Measurements from ENCODE around the gene SNPH.
"Not testable (repeated sequence)": the region's sequence is repeated elsewhere in the genome, so short reads cannot be mapped to it uniquely, and the experiment has no call there.

The SNPH gene

GRCh38 chr20:1266167-1266973, at the start of gene SNPH:
TSS of gene SNPH (plus strand) at chr20:1266294. CDS start at chr20:1296240, 29,946 bp downstream.
- Histone ChIP-seq H3K4me3 (ENCODE audit: low read depth in 1 of 2, low read length in 2 of 2) (peak within 1 kb of the TSS; percentile 50 to 85), H3K9me3 (ENCODE audit: control insufficient read depth in 1 of 2, low read length in 2 of 2) (no peaks in the 10 kb centered on the region), H3K36me3 (ENCODE audit: control insufficient read depth in 1 of 2, insufficient read depth in 2 of 2, low read length in 2 of 2) (peaks cover 0 to 2% of the 10 kb centered on the region in 2 donors), H3K4me1 (ENCODE audit: control insufficient read depth in 1 of 2, insufficient read depth in 2 of 2, low read length in 2 of 2) (peaks cover 7 to 19% of the 10 kb centered on the region in 2 donors), H3K27me3 (ENCODE audit: low read depth, low read length) (no peaks in the 10 kb centered on the region), H3K27ac (ENCODE audit: low read length) (no peak within 1 kb of the TSS)

- not testable (repeated sequence) for H3K27me3 ChIP-seq (ENCODE audit: low read depth, low read length); H3K4me1 ChIP-seq (ENCODE audit: control insufficient read depth in 1 of 2, insufficient read depth in 2 of 2, low read length in 2 of 2); H3K9me3 ChIP-seq (ENCODE audit: control insufficient read depth in 1 of 2, low read length in 2 of 2); H3K27ac ChIP-seq (ENCODE audit: low read length); H3K4me3 ChIP-seq (ENCODE audit: low read depth in 1 of 2, low read length in 2 of 2); H3K36me3 ChIP-seq (ENCODE audit: control insufficient read depth in 1 of 2, insufficient read depth in 2 of 2, low read length in 2 of 2)
Measured at GRCh38 chr20:1216527-1217427, 49.3 kb upstream of the SNPH start.

- H3K27ac ChIP-seq (ENCODE audit: low read length); H3K27me3 ChIP-seq (ENCODE audit: low read depth, low read length); H3K36me3 ChIP-seq (ENCODE audit: control insufficient read depth in 1 of 2, insufficient read depth in 2 of 2, low read length in 2 of 2); H3K4me3 ChIP-seq (ENCODE audit: low read depth in 1 of 2, low read length in 2 of 2); H3K9me3 ChIP-seq (ENCODE audit: control insufficient read depth in 1 of 2, low read length in 2 of 2): not testable (repeated sequence)
- H3K4me1 ChIP-seq (ENCODE audit: control insufficient read depth in 1 of 2, insufficient read depth in 2 of 2, low read length in 2 of 2), result peaks cover 0 to 12% of the 10 kb centered on the region in 2 donors
Measured at GRCh38 chr20:1222750-1223149, 43.3 kb upstream of the SNPH start.

- no peaks in the 10 kb centered on the region for H3K36me3 ChIP-seq (ENCODE audit: control insufficient read depth in 1 of 2, insufficient read depth in 2 of 2, low read length in 2 of 2)
- peaks cover 0 to 12% of the 10 kb centered on the region in 2 donors for H3K4me1 ChIP-seq (ENCODE audit: control insufficient read depth in 1 of 2, insufficient read depth in 2 of 2, low read length in 2 of 2)
- H3K9me3 ChIP-seq (ENCODE audit: control insufficient read depth in 1 of 2, low read length in 2 of 2), result no peaks in the 10 kb centered on the region
- H3K27me3 ChIP-seq (ENCODE audit: low read depth, low read length), result peaks cover 6% of the 10 kb centered on the region
- H3K27ac ChIP-seq (ENCODE audit: low read length), result no peak overlapping the region
- H3K4me3 ChIP-seq (ENCODE audit: low read depth in 1 of 2, low read length in 2 of 2), result no peak overlapping the region
Measured at GRCh38 chr20:1224205-1224890, 41.7 kb upstream of the SNPH start.

- Histone ChIP-seq H3K36me3 (ENCODE audit: control insufficient read depth in 1 of 2, insufficient read depth in 2 of 2, low read length in 2 of 2) (no peaks in the 10 kb centered on the region), H3K9me3 (ENCODE audit: control insufficient read depth in 1 of 2, low read length in 2 of 2) (no peaks in the 10 kb centered on the region), H3K4me1 (ENCODE audit: control insufficient read depth in 1 of 2, insufficient read depth in 2 of 2, low read length in 2 of 2) (peaks cover 0 to 12% of the 10 kb centered on the region in 2 donors), H3K4me3 (ENCODE audit: low read depth in 1 of 2, low read length in 2 of 2) (peak overlapping the region in 1 of 2 donors; percentile 50), H3K27ac (ENCODE audit: low read length) (no peak overlapping the region), H3K27me3 (ENCODE audit: low read depth, low read length) (peaks cover 13% of the 10 kb centered on the region)
Measured at GRCh38 chr20:1225263-1225782, 40.8 kb upstream of the SNPH start.

- peaks cover 0 to 12% of the 10 kb centered on the region in 2 donors for H3K4me1 ChIP-seq (ENCODE audit: control insufficient read depth in 1 of 2, insufficient read depth in 2 of 2, low read length in 2 of 2)
- no peaks in the 10 kb centered on the region for H3K36me3 ChIP-seq (ENCODE audit: control insufficient read depth in 1 of 2, insufficient read depth in 2 of 2, low read length in 2 of 2)
- H3K9me3 ChIP-seq (ENCODE audit: control insufficient read depth in 1 of 2, low read length in 2 of 2), result no peaks in the 10 kb centered on the region
- H3K4me3 ChIP-seq (ENCODE audit: low read depth in 1 of 2, low read length in 2 of 2), result peak within 1 kb of the TSS; percentile 56 to 82
- H3K27me3 ChIP-seq (ENCODE audit: low read depth, low read length), result peaks cover 13% of the 10 kb centered on the region
- H3K27ac ChIP-seq (ENCODE audit: low read length), result no peak within 1 kb of the TSS
Measured at GRCh38 chr20:1225783-1226654, 40.1 kb upstream of the SNPH start, which contains the start of gene RAD21L1. TSS of gene RAD21L1 (plus strand) at chr20:1226044. CDS start at chr20:1228454, 2,410 bp downstream.

- Histone ChIP-seq H3K9me3 (ENCODE audit: control insufficient read depth in 1 of 2, low read length in 2 of 2) (no peaks in the 10 kb centered on the region), H3K27me3 (ENCODE audit: low read depth, low read length) (peaks cover 13% of the 10 kb centered on the region), H3K4me3 (ENCODE audit: low read depth in 1 of 2, low read length in 2 of 2) (no peak overlapping the region), H3K27ac (ENCODE audit: low read length) (no peak overlapping the region), H3K36me3 (ENCODE audit: control insufficient read depth in 1 of 2, insufficient read depth in 2 of 2, low read length in 2 of 2) (no peaks in the 10 kb centered on the region), H3K4me1 (ENCODE audit: control insufficient read depth in 1 of 2, insufficient read depth in 2 of 2, low read length in 2 of 2) (peaks cover 0 to 12% of the 10 kb centered on the region in 2 donors)
Measured at GRCh38 chr20:1229541-1229940, 36.6 kb upstream of the SNPH start.

- H3K4me1 ChIP-seq (ENCODE audit: control insufficient read depth in 1 of 2, insufficient read depth in 2 of 2, low read length in 2 of 2), result no peaks in the 10 kb centered on the region
- H3K4me3 ChIP-seq (ENCODE audit: low read depth in 1 of 2, low read length in 2 of 2), result no peak overlapping the region
- no peaks in the 10 kb centered on the region for H3K9me3 ChIP-seq (ENCODE audit: control insufficient read depth in 1 of 2, low read length in 2 of 2)
- H3K27me3 ChIP-seq (ENCODE audit: low read depth, low read length), result peaks cover 13% of the 10 kb centered on the region
- H3K36me3 ChIP-seq (ENCODE audit: control insufficient read depth in 1 of 2, insufficient read depth in 2 of 2, low read length in 2 of 2), result no peaks in the 10 kb centered on the region
- no peak overlapping the region for H3K27ac ChIP-seq (ENCODE audit: low read length)
Measured at GRCh38 chr20:1232286-1233111, 33.6 kb upstream of the SNPH start.

- H3K4me3 ChIP-seq (ENCODE audit: low read depth in 1 of 2, low read length in 2 of 2), result no peak overlapping the region
- H3K27me3 ChIP-seq (ENCODE audit: low read depth, low read length), result peaks cover 4% of the 10 kb centered on the region
- H3K9me3 ChIP-seq (ENCODE audit: control insufficient read depth in 1 of 2, low read length in 2 of 2), result no peaks in the 10 kb centered on the region
- H3K36me3 ChIP-seq (ENCODE audit: control insufficient read depth in 1 of 2, insufficient read depth in 2 of 2, low read length in 2 of 2), result no peaks in the 10 kb centered on the region
- H3K4me1 ChIP-seq (ENCODE audit: control insufficient read depth in 1 of 2, insufficient read depth in 2 of 2, low read length in 2 of 2), result no peaks in the 10 kb centered on the region
- no peak overlapping the region for H3K27ac ChIP-seq (ENCODE audit: low read length)
Measured at GRCh38 chr20:1240549-1240948, 25.5 kb upstream of the SNPH start.

- Histone ChIP-seq H3K27ac (ENCODE audit: low read length) (no peak overlapping the region), H3K9me3 (ENCODE audit: control insufficient read depth in 1 of 2, low read length in 2 of 2) (no peaks in the 10 kb centered on the region), H3K36me3 (ENCODE audit: control insufficient read depth in 1 of 2, insufficient read depth in 2 of 2, low read length in 2 of 2) (no peaks in the 10 kb centered on the region), H3K4me3 (ENCODE audit: low read depth in 1 of 2, low read length in 2 of 2) (no peak overlapping the region), H3K4me1 (ENCODE audit: control insufficient read depth in 1 of 2, insufficient read depth in 2 of 2, low read length in 2 of 2) (no peaks in the 10 kb centered on the region), H3K27me3 (ENCODE audit: low read depth, low read length) (peaks cover 4% of the 10 kb centered on the region)
Measured at GRCh38 chr20:1241456-1241855, 24.6 kb upstream of the SNPH start.

Measured in muscle layer of duodenum (tissue), 2 donors.